GM18870 (cell line): ENCODE measurements around the gene FES.
"Not testable (repeated sequence)": the region's sequence is repeated elsewhere in the genome, so short reads cannot be mapped to it uniquely, and the experiment has no call there.

ENCODE experiments used
- ATAC-seq: cut with Tn5 transposase; IDR thresholded peaks from one replicate; pipeline ENCODE4 v1.9.1; 2021; ENCODE audit warnings: moderate library complexity; ENCODE audit not compliant: unreplicated experiment

Gene FES

DNA sequence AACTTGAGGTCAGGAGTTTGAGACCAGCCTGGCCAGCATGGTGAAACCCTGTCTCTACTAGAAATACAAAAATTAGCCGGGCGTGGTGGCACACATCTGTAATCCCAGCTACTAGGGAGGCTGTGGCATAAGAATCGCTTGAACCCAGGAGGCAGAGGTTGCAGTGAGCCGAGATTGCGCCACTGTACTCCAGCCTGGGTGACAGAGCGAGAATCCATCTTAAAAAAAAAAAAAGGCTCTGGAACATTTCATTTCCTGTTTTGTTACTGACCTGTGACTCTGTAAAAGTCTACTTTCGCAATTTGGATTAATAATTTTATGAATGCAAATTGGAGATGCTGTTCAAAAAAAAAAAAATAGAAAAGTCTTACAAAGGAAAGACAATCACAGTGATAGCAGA is 43.8 kb downstream of the FES start:
- ATAC-seq: not testable (repeated sequence)

DNA sequence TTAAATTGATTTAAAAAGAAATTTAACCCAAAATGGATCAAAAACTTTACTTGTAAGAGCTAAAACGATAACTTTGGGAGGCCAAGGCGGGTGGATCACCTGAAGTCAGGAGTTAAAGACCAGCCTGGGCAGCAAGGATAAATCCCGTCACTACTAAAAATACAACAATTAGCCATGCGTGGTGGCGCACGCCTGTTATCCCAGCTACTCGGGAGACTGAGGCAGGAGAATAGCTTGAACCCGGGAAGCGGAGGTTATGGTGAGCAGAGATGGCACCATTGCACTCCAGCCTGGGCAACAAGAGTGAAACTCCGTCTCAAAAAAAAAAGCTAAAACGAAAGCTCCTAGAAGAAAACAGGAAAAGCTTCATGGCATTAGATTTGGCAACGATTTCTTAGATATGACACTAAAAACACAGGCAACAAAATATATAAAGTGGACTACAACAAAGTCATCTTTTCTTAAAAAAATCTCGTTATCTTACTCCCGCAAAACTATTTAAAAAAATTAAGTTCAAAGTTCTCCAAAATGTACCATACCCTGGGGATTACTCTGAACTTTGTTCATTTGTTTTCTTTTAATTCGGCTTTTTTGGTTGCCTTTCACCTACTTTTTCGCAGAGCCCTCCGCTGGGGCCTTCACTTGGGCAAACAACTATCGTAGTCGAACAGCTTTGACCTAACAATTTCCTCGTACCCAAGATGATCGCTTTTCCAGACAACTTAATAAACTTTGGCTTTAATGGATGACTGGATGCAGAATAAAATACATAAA is 45.1 kb downstream of the FES start:
- ATAC-seq: no peak

DNA sequence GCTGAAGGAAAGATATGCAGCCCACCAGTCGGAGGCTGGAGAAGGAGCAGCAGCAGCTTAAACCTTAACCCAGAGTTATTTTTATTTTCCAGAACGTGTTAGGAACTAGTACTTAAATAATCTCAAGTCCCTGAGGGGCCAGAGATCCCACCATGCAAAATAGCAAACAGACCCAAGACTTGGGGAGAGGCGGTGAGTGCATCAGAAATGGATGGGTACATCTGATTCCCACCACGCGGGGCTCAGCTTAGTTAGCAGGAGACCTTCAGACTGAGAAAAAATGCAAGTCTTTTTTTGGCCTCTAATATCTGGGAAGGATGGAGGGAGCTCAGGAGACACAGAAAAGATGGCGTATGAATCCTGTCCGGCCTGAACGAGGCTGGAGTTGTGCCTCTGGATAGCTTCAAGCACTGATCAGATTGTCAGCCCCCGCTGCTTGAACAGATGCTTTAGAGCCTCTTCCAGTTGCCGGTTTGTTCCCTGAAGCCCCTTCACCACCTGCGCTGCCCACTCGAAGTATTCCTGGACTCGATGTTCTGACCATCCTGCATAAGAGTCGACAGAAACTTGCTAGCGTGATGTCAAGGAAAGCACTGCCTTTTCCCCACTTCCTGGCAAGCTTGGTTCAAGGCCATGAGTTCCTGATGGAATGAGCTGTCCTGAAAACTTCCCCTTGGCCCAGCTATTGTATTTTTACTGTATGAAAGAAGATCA is 46.7 kb downstream of the FES start:
- ATAC-seq: no peak

DNA sequence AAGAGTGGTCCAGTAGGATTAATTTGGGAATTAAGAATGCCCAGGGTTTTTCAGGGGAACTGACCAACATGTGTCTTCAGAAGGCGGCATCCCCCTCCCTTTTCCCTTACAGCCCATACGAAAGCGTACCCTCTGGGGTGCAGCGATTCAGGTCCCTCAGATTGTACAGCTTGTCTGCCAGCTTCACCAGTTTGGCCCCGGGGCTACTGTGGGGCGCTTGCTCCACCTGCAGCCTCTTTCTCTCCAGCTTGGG is 47.2 kb downstream of the FES start:
- ATAC-seq: no peak

DNA sequence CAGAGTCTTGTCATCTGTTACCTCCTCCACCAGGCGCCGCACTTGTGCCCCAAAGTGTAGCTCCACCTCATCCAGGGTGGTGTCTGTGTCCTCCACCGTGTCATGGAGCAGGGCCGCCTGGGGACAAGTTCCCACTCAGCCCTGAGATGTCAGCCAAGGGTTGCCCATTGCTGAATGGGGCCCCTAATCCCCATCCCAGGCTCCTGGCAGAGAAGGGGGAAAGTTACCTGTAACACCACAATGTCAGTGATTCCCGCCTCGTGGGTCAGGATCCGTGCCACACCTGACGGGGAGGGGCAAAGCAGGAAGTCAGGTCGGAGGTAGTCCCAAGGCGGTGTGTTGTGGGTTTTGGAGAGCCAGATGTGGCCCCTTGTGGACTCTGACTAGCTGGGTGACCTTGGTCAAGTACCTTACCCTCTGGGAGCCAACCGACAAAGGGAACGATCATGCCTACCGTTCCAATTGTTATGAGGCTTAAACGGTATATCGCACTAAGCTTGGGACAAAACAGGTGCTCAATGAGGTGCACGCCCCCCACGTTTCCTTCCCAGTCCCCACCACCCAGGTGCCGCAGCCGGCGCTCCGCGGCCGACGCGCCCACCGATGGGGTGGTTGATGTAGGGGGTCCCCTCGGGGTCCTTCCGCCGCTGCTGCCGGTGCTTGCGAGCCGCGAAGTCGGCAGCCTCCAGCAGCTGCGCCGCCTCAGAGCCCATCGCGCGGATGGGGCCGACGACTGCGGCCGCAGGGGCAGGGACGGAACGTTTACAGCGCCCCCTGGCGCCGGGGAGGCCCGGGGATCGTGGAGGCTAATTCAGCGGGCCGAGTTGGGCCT is 47.7 kb downstream of the FES start, which contains the start of gene HDDC3:
Gene HDDC3 (minus strand): TSS at position 722 of the 832 bp plus-strand sequence. CDS start 9 bp downstream, at position 713.
- peak; percentile 55 for ATAC-seq

DNA sequence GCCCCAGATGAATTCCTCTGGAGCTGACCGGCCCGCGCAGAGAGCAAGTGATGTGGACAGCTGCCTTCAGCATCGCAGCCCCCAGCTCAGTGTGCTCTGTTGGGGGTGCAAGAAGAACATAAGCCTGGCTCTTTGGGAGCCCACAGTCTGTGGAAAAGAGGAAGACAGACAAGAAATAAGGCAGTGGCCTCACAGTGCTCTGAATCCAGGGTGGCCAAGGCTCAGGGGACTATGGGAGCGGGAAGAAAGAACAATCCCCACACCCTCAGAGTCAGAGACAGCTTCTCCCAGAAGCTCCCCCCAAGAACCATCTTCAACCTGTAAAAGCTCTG is 48.3 kb downstream of the FES start:
- ATAC-seq: no peak

DNA sequence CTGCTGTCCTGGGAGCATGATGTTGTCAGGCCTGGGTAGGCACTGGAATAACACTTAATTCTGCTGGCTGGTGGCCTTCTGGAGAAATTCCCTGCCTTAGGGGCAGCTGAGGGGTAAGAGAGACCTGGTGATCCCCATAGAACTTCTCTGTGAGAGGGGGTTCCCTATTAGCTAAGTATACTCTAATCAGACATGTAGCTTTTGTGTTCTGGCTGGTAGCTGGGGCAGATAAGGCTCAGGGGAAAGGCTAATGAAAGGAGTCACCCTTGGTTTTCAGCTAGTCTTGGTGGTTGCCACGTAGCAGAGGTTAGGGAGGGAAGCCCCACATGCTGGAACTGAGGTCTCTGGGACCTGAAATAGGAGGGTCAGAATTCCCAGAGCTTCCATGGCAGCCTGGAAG is 49.0 kb downstream of the FES start:
- no peak for ATAC-seq

DNA sequence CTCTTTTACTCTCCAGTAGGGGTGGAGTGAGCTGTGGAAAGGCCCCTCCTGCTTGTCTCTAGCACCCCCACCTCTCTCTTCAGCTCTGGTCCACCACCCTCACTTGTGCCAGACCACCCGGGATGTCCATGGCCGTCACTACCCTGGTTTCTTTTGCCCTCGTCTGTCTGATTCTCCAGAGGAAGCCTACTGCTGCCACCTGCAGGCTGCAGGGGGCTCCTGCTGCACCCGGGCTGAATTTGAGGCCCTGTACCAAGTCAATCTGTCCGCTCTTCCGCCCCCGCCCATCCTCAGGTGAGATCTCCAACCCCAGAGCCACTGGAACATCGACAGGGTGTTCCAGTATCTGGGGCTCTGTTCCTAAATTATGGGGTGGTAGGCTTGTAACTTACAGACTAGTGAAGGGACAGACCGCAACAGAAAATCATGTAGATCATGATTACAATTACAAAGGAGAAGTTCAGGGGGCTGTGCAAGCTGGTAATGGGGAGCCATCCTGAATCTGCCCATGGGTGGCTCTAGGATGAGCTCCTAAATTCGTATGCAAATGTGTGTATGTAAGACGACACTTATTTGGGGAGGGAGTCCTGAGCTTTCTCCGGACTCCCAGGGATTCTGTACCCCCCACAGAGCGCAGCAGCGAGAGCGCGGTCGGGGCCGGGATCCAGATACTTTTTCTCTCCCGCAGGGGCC is 50.1 kb downstream of the FES start:
- no peak for ATAC-seq

DNA sequence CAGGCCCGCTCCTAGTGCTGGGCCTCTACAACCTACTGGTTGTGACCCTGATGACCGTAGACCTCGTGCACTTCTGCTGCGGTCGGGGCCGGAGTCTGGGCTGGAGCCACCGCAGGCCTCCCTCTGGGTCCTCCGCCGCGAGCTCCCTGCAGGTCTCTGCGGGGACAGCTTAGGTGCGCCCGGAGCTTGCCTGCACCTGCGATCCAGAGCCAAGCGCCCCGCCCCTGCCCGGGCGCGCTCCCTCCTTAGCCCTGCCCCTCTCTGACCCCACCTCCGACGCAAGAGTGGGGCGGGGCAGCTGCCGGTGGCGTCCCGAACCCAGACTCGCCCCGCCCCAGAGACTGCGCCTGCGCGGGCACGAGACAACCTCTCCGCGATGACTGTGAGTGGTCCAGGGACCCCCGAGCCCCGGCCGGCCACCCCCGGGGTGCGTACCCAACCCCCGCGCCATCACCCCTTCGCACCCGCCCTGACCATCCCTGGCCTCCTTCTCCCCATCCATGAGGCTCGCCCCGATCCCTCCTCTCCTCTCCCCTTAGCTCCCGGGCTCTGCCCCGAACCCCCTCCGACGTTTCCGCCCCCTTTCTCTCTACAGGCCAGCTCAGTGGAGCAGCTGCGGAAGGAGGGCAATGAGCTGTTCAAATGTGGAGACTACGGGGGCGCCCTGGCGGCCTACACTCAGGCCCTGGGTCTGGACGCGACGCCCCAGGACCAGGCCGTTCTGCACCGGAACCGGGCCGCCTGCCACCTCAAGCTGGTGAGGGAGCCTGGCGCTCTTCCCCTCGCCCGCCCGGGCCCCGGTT is 50.8 kb downstream of the FES start, which contains the start of gene UNC45A:
Gene UNC45A (plus strand): TSS at position 337 of the 803 bp plus-strand sequence. CDS start 40 bp downstream, at position 377.
- peak; percentile 40 for ATAC-seq

DNA sequence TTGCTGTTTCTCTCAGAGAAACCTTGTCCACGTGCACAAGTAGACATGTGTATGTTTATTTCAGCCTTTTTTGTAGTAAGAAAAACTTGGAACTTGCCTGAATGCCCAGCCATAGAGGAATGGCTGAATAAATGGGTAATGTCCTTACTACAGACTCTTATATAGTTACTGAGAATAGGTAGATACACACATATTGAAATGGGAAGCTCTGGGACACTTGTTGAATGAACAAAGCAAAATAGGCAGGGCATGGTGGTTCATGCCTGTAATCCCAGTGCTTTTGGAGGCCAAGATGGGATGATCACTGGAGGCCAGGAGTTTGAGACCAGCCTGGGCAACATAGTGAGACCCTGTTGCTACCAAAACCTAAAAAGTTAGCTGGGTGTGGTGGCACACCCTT is 52.5 kb downstream of the FES start:
- ATAC-seq: no peak

DNA sequence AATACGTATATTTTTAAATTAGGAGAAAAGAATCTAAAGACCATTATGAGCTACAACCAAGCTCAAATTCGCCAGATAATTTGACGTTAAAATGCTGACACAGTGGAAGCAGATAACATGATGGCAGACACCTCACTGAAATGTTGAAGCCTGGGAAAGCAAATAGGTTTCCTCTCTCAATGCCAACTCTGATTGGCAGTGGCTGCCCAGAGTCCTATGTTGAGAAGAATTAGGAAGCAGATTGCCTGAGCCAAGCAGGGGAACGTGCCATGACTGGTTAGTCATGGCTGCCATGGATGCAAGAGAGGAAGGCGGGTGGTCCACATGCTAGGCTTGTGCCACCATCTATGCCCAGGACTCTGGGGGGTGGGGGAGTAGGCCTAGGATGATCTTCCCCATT is 54.0 kb downstream of the FES start:
- ATAC-seq: no peak

DNA sequence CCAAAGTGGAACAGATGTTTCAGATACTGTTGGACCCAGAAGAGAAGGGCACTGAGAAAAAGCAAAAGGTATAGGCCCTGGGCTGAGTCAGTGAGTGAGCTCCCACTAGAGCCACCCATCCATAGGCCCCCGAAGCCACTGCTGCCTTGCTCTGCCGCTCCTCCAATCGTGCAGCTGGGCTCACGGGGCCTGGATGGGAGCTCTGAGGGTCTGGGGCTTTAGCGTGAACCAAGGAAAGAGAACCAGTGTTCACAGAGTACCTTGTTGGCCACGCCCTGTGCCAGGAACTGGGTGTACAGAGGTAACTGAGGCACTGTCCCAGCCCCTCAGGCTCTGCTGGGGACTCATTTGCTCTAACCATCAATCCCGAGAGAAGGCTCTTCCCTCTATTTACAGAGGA is 55.5 kb downstream of the FES start:
- ATAC-seq: no peak

DNA sequence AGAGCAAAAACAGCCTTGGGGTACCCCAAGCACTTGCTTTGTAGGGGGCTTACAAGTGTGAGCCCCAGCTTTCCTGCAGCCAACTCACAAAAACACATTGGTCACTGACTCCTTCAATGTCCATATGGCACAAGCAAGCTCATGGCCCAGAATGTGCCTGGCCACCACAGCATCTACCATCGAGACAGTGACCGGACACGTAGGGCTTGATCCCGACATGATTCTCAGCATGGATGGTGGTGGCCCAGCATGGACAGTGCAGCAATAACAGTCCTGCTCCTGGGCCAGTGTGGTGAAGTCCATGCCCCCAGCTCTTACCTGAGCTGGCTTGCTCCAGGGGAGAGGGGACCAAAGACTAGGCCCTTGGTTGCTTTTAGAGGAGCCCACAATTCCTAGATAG is 56.7 kb downstream of the FES start:
- ATAC-seq: no peak

DNA sequence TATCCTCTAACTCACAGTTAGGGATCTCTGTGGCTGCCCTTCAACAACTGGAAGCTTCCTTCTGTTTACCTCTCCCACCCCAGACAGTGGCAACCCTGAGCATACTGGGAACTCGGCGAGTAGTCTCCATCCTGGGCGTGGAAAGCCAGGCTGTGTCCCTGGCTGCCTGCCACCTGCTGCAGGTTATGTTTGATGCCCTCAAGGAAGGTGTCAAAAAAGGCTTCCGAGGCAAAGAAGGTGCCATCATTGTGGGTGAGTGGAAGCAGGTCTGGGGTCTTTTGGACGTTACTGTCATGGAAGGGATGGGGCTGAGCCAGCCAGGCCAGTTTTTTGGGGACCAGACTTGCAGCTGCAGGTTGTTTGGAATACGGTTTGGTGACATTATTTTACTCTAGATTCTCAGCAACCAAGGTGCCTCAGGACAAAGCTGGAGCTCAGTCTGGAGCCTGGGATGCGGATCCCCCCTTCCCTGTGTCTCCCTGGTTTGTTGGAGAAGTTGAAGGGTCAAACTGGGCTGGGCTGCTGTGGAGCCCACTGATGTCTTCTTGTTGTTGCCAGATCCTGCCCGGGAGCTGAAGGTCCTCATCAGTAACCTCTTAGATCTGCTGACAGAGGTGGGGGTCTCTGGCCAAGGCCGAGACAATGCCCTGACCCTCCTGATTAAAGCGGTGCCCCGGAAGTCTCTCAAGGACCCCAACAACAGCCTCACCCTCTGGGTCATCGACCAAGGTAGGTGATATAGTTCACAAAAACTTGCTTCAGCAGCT is 58.2 kb downstream of the FES start:
- ATAC-seq: no peak

DNA sequence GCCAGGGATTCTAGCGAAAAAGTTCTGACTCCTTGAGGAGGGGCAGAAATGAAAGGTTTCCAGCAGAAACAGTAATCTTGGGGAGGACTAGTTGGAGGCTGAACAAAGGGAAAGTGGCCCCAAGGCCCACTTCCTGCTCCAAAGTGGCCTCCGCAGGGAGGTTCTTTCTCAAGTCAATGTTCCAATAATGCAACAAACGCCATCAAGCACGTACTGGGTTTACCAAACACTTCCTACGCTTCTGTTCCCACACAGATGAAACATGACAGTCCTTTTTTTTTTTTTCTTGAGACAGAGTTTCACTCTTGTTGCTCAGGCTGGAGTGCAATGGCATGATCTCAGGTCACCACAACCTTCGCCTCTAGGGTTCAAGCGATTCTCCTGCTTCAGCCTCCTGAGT is 60.8 kb downstream of the FES start:
- no peak for ATAC-seq
